Esophagus squamous epithelium (tissue), 4 donors: ENCODE measurements around the gene HEXIM2.

Source experiments
- CTCF ChIP-seq, 6 experiments: fragments of 450-650 bp in 4 of 6; fragments of 200-600 bp in 2 of 6; sonication (generic) in 2 of 6; IDR thresholded peaks; one replicate each; pipeline ENCODE4 v1.5.1; 2016 to 2019; ENCODE audit warnings: antibody characterized with exemption in 6 of 6, mild to moderate bottlenecking in 4 of 6, moderate library complexity in 4 of 6
- POLR2A ChIP-seq, 4 donors: fragments of 450-650 bp; IDR thresholded peaks; one replicate each; pipeline ENCODE4 v1.6.1; 2017; ENCODE audit warnings: antibody characterized with exemption in 4 of 4, mild to moderate bottlenecking in 4 of 4, moderate library complexity in 3 of 4

GRCh38 chr17:45186801-45187354 is 25.2 kb downstream of the HEXIM2 start:
- no peak for TF ChIP-seq CTCF (IDR thresholded peaks at IDR 0.05)
- TF ChIP-seq POLR2A (IDR thresholded peaks at IDR 0.05) = no peak
